Superior temporal gyrus (tissue), 1 donor: ENCODE measurements around the gene FAM200B.
"Not testable (repeated sequence)": the region's sequence is repeated elsewhere in the genome, so short reads cannot be mapped to it uniquely, and the experiment has no call there.

Experiments used
- DNase-seq: peaks from one replicate; pipeline ENCODE4 v3.0.0-alpha.2; 2016; ENCODE audit errors: extremely low spot score

The FAM200B gene

DNA sequence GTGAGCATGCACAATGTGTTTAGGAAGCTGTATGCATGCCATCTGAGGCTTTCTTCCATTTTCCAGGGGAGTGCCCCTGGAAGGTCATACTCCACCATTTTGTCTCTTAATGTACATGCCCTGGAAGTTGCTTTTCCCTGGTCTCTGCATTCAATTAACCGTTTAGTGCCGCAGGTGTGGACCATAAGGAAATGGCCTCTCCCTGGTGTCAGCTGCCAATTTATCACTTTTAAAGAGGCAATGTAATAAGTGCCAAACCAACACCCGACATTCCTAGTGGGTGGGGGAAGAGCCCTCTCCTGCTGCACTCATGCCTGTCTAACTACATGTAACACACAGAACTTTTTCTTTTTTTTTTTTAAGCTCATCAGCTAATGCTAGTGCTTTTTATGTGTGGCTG lies 14.1 kb downstream of the FAM200B start:
- DNase-seq, result no peak

- no peak for DNase-seq
Observed at GRCh38 chr4:15696866-15697265, 15.2 kb downstream of the FAM200B start.

DNA sequence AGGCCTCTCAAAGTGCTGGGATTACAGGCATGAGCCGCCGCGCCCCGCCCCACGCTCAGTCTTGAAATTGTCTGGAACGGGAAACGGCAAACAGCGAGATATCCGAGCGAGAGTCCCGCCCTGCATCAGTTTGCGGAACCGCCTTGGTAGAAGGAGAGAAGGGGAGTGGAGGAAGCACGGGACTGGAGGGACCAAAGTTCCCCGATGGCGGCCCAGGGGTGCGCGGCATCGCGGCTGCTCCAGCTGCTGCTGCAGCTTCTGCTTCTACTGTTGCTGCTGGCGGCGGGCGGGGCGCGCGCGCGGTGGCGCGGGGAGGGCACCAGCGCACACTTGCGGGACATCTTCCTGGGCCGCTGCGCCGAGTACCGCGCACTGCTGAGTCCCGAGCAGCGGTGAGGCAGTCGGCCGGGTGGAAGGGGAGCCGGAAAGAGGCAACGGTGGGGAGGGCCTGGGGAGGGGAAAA lies 21.3 kb downstream of the FAM200B start, which contains the start of gene BST1:
Gene BST1 (plus strand): TSS at position 125 of the 463 bp plus-strand sequence. CDS start 80 bp downstream, at position 205.
- peak; percentile 16 for DNase-seq

GRCh38 chr4:15703439-15703838 lies 21.8 kb downstream of the FAM200B start:
- no peak for DNase-seq

DNA sequence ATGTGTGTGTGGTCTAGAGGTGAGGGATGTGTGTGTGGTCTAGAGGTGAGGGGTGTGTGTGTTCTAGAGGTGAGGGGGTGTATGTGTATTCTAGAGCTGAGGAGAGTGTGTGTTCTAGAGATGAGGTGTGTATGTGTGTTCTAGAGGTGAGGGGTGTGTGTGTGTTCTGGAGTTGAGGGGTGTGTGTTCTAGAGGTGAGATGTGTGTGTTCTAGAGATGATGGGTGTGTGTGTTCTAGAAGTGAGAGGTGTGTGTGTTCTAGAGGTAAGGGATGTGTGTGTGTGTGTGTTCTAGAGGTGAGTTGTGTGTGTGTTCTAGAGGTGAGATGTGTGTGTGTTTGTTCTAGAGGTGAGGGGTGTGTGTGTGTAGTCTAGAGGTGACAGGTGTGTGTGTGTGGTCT lies 22.5 kb downstream of the FAM200B start:
- DNase-seq, result no peak

DNA sequence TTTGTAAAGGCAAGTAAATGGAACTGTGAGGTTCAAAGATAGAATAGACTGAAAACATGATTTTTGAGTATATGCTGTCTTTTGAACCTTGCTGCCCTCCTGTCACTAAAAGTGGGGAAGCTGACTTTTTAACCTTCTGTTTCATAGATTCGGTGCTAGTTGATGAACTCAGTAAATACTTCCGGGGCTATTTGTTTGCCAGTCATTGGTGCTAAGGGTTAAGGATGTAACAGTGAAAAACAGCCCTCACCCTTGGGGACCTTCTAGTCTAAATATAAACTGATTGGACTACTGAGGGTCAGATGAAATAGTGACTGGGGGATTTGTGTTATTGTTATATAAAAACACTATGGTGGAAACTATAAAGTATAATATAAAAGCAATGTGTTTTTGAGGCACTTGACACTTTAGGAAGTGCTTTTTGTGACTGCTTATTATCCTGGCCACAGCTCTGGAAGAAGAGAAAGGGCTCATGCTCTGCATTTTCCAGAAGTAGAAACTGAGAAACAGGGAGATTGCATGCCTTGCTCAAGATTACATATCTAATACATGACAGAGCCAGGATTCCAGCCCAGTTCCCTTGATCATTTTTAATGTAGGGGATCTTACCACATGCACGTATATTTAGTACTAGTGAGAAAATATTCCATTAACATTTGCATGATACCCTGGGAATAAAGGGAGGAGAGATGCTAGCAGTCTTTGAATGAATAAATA lies 25.2 kb downstream of the FAM200B start:
- DNase-seq, result no peak

- no peak for DNase-seq
Observed at GRCh38 chr4:15707363-15707715, 25.7 kb downstream of the FAM200B start.

GRCh38 chr4:15711762-15712161 lies 30.1 kb downstream of the FAM200B start:
- no peak for DNase-seq

DNA sequence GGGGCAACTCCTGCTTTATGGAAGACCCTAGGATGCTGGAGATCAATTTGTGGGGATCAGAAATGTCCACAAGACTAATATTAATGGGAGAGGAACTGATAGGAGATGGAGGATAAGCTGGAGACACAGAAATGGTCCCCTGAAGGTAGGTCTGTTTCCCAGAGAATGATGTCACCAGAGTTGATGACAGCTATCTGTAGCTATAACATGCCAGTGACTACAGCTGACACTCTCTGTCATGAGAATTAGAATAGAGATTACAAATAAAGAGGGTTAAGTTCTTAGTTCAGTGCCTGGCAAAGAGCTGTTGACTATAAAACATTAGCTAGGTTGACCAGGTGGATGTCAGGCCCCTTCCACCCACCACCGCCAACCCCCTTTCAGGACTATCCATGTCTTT lies 30.6 kb downstream of the FAM200B start:
- DNase-seq, result no peak

- DNase-seq, result no peak
Observed at GRCh38 chr4:15714141-15714540, 32.5 kb downstream of the FAM200B start.

DNA sequence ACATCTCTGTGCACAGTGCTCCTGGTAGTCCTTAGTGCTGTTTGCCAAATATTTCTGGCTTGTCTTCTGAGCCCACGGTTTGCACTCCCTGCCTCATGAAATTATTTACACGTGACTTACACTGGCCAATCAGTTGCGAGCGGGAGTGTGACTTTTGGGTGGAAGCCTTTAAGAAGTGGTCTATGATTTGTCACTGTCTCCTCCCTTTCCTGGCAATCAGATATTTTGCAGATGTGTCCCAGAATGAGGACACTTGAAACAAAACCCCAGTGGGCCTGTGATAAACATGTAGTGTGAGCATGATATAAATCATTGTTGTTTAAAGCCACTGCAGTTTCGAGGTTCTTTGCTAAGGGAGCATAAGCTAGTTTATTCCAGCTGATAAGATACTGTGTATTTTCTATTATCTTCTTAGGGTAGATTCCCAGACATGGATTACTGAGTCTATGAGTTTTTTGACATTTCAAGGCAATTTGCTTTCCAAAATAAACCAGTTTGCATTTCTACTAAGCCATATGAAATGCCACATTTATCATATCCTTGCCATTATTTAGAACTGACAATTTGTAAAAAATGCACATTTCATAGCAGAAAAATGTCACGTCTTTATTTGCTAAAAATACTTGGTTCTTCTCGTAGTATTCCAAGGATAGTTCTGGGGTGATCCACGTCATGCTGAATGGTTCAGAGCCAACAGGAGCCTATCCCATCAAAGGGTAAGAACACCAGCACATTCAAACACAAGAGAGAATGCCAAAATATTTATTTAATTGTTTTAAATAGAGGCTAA lies 33.2 kb downstream of the FAM200B start:
- DNase-seq, result no peak

- DNase-seq, result no peak
Observed at GRCh38 chr4:15716115-15716514, 34.5 kb downstream of the FAM200B start.

DNA sequence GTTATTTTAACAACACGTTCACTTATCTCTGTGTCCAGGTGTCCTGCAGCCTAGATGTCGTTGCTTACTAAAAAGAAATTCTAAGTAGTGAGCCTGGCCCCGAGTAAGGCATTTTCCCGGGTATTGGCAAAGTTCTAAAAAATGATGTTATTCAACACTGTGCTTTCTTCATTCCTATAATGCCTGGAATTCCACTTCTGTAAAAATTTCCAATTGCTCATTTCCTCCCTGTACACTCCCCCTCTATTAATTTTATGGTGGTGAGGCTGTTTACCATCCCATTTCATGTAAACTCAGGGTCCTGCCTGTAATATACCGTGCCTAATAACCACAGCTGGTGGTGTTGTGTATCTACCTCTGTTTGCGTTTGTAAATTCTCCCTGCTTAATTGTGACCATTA lies 35.5 kb downstream of the FAM200B start:
- no peak for DNase-seq

GRCh38 chr4:15717657-15718416 lies 36.2 kb downstream of the FAM200B start:
- no peak for DNase-seq

- no peak for DNase-seq
Observed at GRCh38 chr4:15718465-15718864, 36.8 kb downstream of the FAM200B start.

- DNase-seq, result no peak
Observed at GRCh38 chr4:15718959-15719358, 37.3 kb downstream of the FAM200B start.

DNA sequence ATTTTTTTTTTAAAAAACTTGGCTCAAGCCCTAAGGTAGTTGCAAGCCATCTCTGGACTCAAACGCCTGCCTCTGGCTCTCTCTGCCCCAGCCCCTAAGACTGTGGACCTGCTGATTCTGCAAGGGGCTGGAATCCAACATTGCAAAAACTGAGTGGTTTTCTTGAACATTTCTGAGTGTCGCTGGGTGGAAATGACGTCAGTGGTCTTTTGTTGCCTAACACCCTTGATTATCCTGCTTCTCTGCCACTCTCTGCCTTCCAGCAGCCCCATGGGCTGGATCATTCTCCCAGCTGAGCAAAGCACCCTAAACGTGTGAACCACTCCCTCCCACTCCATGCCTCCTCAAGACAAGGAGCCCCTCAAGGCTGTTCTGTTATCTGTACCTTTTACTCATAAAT lies 37.9 kb downstream of the FAM200B start:
- DNase-seq, result no peak

DNA sequence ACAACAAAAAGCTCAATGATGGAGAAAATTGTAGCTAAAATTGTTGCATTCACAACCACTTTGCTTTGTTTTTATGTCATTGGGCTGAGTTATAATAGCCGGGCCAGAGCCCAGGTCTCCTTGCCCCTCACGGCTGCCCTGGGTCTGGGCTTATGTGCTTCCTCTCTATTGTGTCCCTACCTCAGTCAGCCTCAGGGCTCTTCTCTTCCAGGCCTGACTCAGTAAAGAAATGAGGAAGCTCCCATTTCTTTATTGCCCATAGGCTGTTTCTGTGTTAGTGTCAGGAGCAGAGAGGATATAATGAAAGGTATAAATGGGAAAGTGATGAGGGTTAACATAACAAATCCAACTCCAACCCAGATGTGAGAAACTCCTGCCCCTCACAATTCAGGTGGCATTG lies 39.2 kb downstream of the FAM200B start:
- DNase-seq, result no peak

GRCh38 chr4:15725608-15726007 lies 44.0 kb downstream of the FAM200B start:
- DNase-seq, result no peak

DNA sequence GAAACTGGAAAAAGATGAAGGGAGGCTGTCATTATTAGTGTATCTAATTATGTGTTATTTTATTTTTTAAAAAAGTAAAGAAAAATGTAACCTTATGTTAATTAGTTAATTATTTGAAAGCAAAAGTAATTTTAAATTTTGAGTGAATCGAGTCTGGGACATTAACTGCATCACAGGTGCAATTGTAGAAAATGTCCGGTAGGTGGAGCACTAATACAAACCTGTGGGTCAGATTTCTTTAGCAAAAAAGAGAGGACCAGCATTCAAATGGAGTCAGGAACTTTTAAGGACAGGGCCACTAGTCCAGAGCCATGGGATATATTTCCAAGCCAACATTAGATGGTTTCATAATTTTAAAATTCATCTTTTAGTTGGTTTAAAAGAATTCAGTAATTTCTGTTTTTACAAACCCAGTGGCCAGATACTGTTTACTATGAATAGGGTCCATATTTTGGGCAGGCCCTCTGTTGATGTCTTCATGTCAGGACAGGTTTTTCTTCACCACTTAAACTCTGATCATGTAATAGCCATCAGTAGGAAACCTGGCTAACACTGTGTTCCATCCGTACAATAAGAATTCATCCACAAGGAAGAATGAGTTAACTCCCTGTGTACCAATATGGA lies 48.4 kb downstream of the FAM200B start:
- DNase-seq, result peak; percentile 90

GRCh38 chr4:15733061-15733460 lies 51.4 kb downstream of the FAM200B start:
- DNase-seq, result not testable (repeated sequence)

DNA sequence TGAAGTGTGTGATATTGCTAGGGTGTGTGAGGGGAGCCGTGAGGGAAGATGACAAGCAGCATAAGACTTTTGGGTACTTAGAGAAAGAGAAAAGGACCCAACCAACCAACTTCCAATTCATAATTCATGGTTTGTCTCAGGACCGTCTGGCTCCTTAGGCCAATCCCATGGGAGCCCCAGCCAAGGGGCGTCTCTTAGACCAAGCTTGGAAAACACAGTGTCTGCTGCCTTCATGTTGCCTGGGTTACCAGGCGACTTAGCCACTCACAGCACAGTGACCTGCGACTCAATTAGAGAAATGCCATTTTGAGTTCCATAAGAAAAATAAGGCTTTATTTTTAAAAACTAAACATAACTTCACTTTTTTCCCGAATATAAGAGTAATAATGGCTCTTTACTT lies 53.9 kb downstream of the FAM200B start:
- DNase-seq, result no peak
